GM20000 (cell line): ENCODE measurements around the gene PDE11A.
"Not testable (repeated sequence)": the region's sequence is repeated elsewhere in the genome, so short reads cannot be mapped to it uniquely, and the experiment has no call there.

Source experiments
- DNase-seq: peaks from one replicate; pipeline ENCODE4 v3.0.0; 2012; ENCODE audit warnings: low spot score
- TF ChIP-seq, protein P1 (sequence below): IDR thresholded peaks from 2 replicates; pipeline ENCODE4 v1.5.1; 2012; ENCODE audit warnings: mild to moderate bottlenecking, control low read depth; ENCODE audit errors: extremely low read depth, missing control alignments

Gene PDE11A

DNA sequence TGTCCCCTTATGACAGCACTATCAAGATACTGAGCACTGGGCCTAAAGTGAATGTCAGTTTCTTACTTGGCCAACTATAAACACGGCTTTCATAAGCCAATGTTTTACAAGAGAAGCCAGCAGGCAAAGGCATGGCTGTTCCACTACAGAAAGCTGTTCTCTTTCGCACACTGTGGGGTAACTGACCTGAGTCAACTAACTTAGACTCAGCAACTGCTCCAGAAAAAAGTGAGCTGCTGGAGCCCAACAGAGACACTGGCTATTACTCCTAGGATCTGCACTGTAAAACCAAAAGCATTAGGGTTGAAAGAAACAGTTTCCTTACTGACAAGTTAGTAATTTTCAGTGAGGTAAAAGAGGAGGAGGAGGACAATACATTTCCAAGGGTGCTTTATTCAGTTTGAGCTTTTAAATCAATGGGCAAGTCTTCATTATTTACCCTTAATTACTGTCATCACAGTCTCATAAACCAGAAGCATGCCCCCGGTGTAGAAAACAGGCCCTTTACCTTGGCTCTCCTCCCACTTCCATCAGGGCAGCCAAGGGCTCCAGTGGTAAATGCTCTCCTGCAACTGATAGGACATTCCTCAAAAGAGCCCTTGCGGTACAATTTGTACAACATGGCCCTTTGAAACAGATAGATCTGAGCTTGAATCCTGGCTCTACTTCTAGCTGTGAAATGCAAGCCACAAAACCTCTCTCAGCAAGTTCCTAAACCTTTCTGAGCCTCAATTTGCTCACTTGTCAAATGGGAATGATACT, 275.7 kb downstream of the PDE11A start:
- DNase-seq: no peak
- TF ChIP-seq, protein P1, sequence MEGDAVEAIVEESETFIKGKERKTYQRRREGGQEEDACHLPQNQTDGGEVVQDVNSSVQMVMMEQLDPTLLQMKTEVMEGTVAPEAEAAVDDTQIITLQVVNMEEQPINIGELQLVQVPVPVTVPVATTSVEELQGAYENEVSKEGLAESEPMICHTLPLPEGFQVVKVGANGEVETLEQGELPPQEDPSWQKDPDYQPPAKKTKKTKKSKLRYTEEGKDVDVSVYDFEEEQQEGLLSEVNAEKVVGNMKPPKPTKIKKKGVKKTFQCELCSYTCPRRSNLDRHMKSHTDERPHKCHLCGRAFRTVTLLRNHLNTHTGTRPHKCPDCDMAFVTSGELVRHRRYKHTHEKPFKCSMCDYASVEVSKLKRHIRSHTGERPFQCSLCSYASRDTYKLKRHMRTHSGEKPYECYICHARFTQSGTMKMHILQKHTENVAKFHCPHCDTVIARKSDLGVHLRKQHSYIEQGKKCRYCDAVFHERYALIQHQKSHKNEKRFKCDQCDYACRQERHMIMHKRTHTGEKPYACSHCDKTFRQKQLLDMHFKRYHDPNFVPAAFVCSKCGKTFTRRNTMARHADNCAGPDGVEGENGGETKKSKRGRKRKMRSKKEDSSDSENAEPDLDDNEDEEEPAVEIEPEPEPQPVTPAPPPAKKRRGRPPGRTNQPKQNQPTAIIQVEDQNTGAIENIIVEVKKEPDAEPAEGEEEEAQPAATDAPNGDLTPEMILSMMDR: no peak

DNA sequence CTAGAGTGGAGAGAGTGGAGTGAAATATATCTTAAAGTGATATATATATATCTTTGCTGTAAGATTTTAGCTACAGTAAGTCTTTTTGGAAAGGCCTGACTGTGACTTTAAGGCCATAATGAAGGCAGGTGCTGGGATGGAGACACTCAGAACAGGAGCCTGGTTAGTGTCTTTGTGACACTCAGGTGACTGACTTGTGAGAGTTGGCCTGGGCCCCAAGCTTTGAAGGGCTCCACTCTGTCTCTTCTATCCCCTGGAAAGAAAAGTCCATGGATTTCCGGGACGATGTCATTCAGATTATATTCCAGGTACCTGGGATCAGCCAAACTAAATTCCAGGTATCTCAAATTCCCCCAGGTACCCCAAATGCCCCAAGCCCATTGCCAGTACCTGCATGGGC, 276.6 kb downstream of the PDE11A start:
- DNase-seq: no peak
- TF ChIP-seq, protein P1: no peak

DNA sequence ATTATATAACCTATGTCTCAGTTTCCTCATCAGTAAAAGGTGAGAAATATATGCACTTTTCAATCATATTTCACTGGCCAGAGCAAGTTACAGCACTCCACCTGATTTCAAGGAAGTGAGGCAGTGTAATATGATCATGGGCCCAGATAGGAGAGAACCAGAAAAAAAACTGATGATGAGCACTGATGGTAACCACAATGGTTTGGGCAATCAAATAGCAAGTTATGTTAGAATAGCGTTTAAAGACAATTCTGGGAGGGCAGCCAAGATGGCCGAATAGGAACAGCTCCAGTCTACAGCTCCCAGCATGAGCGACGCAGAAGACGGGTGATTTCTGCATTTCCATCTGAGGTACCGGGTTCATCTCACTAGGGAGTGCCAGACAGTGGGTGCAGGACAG, 287.4 kb downstream of the PDE11A start:
- DNase-seq: not testable (repeated sequence)

DNA sequence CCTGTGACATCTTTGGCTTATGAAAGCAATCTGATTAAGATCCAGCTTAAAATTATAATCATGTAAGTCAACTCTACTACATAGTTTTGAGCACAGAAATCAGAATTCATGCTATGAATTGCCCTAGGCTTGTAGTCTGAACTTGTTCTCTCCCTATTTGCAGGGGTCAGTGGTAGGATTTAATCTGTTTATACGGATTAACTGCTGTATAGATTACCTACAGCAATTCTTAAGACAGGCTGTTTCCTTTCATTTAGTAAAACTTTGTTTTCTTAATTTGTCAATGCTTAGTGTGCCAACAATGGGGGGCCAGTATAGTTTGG, 287.9 kb downstream of the PDE11A start:
- no peak for DNase-seq
- TF ChIP-seq, protein P1: no peak

DNA sequence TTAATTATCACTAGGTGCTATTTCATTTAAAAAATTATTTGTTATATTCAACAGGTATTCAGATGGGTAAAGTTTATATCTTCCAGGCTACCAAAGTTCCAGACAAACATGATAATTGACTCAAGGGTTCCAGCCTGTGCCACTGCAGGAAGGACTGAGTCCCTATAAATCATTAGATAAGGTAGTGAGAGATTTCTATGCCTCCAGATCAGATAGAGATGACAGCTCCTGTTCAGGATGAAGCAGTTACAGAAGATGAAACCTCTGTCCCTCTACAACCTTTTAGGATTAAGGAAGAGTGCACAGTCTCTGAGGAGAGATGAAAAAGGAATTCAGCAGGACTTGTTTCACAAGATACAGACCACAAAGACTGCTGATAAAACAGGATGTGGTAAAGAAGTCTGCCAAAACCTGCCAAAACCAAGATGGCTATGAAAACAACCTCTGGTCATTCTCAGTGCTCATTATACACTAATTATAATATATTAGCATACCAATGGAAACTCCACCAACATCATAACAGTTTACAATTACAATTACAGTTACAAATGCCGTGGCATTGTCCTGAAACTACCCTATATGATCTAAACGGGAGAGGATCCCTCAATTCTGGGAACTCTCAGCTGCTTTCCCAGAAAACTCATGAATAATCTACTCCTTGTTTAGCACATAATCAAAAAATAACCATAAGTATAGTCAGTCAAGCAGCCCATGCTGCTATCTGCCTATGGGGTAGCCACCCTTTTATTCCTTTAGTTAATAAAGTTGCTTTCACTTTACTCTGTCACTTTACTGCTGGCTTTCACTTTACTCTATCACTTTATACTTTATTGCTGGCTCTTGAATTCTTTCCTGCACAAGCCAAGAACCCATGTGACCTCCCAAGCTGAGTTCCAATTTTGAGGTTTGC, 288.5 kb downstream of the PDE11A start:
- no peak for DNase-seq
- TF ChIP-seq, protein P1: no peak

DNA sequence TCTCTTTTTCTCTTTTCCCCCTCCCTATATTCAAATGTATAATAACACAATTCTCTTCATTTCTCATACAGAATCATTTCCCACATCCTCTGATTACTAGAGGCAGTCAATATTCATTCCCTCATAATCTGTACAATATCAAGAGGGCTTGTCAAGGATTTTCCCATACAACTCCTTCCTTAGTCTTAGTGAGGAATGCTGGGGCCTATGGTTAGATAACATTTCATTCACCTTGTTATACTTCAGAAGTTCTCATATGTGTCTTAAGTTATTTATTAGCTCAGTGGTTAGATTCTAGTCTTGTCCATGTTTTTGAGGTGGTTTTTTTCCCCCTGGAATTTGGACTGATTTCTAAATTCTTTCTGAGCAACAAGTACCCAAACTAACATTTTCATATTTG, 289.5 kb downstream of the PDE11A start:
- TF ChIP-seq, protein P1: no peak
- DNase-seq: no peak

DNA sequence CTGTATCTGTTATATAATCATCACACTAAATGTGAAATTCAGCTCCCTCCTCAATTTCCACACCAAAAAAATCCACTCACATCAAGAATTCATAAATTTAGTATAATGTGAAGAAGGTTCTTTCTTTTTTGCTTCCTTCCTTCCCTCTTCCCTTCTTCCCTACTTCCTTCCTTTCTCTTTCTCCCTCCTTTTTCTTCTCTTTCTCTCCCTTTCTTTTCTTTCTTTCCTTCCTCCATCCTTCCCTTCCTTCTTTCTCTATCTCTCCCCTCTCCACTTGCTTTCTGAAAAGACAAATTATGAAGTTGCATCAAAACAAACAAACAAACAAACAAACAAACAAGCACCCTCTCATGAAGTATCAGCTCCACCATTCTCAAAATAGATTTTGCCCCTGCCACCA, 290.0 kb downstream of the PDE11A start:
- TF ChIP-seq, protein P1: no peak
- no peak for DNase-seq
